SH-SY5Y (cell line): ENCODE results near the gene NCAM1.

ENCODE experiments used
- GATA2 ChIP-seq: IDR thresholded peaks from 2 replicates; pipeline ENCODE4 v1.6.1; 2011; ENCODE audit warnings: mild to moderate bottlenecking, low read depth, low read length
- GATA3 ChIP-seq: IDR thresholded peaks from 2 replicates; pipeline ENCODE4 v1.6.1; 2011; ENCODE audit warnings: low read depth, mild to moderate bottlenecking, low read length, moderate library complexity

- TF ChIP-seq GATA2: no peak
- no peak for TF ChIP-seq GATA3
Observed at GRCh38 chr11:113240389-113240788, 279.2 kb downstream of the NCAM1 start.
